Retinal pigment epithelial cell (primary cell): ENCODE measurements around the gene DPM1.

ENCODE experiments used
- DNase-seq: peaks from one replicate; pipeline ENCODE4 v3.0.0-alpha.2; 2010; ENCODE audit warnings: low read depth
- H3K4me3 ChIP-seq: 2 replicates; pipeline ENCODE4 v1.5.1; 2011; ENCODE audit warnings: mild to moderate bottlenecking, low read length, control low read depth, moderate library complexity
- CTCF ChIP-seq: conservative IDR thresholded peaks from 2 replicates; pipeline ENCODE4 v1.5.1; 2011; ENCODE audit warnings: low read depth, low read length, control low read depth, inconsistent platforms

DPM1 gene

GRCh38 chr20:50921803-50922501, 36.4 kb downstream of the DPM1 start:
- H3K4me3 ChIP-seq = no peak overlapping the region
- no peak for DNase-seq
- no peak for TF ChIP-seq CTCF

DNA sequence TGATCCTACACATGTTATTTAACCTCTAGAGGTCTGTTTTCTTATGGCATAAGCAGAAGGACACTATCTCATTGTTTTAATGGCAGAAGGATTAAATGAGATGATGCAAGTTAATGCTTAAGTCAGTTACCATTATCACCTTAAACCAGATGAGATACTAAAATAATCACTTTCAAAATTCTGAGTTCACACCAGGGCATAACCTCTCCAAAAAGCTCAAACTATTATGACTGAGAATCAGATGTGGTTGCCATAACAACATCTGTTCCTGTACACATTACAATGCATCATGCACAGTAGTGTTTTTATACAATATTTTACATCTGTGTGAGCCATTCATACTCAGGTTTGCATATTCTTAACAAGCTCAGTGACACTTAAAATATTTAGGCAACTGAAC, 37.3 kb downstream of the DPM1 start:
- no peak for TF ChIP-seq CTCF
- no peak for DNase-seq
- H3K4me3 ChIP-seq = no peak overlapping the region

DNA sequence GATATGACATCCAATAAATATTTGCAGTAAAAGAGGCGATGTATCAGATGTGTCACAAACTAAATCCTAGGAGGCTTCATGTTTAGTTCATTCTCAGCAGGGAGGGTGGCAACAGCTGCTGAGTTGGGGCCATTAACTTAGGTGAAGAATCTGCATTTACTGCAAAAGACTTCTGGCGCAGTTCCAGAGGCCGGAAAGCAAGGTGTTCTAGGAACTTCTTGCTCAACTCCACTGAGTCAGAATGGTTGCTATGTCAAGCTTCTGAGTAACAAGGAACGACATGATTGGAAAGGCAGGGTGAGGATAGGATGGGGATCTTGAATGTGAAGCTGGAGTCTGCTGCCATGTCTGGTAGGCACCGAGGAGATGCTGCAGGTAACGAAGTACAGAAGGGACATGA, 38.8 kb downstream of the DPM1 start:
- peak; percentile 48 for DNase-seq
- H3K4me3 ChIP-seq = no peak overlapping the region
- TF ChIP-seq CTCF = no peak

DNA sequence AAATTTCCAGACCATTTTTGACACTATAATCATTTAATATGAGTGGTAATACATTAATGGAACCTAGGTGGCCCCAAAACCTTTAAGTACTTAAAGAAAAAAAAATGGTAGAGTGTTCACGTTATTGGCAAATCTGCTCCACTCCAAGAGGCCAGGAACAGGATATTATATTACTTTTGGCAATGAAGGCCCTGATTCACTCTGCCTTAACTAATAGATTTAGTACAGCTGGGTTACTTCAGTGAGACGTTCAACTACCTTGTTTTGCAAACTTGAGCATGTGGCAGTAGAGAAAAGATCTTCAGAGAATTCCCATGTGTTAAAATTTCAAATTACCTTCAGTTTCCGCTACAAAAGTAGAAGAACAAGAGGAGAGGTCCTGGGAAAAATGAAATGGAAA, 39.9 kb downstream of the DPM1 start:
- DNase-seq = no peak
- H3K4me3 ChIP-seq = no peak overlapping the region
- TF ChIP-seq CTCF = no peak

- no peak for DNase-seq
- H3K4me3 ChIP-seq = no peak overlapping the region
- TF ChIP-seq CTCF = no peak
These were observed 41.4 kb downstream of the DPM1 start for GRCh38 chr20:50916934-50917333.

DNA sequence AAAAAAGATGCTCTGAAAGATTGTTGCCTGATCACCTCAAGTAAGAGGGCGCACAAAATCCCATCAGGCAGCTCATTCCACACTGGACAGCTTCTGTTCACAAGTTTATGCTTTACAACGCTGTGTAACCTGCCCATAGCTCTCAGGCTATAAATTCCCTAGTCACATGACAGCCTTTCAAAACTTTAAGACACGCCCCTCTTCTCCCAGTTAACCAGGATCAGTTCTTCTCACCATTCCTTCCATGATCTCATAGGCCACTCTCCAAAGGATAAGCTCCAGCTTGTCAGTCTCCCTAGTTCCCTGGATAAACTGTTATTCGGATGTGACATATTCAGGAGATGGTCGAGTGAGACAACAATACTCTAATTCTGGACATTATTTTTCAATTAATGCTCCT, 42.1 kb downstream of the DPM1 start:
- peak; percentile 68 for DNase-seq
- no peak overlapping the region for H3K4me3 ChIP-seq
- no peak for TF ChIP-seq CTCF

GRCh38 chr20:50915424-50915823, 42.9 kb downstream of the DPM1 start:
- no peak for DNase-seq
- no peak overlapping the region for H3K4me3 ChIP-seq
- TF ChIP-seq CTCF = no peak
